ENCODE results near the gene MARCO.
"Not testable (repeated sequence)": the region's sequence is repeated elsewhere in the genome, so short reads cannot be mapped to it uniquely, and the experiment has no call there.

MARCO gene

GRCh38 chr2:119026890-119027289 is 84.9 kb downstream of the MARCO start:
- intact Hi-C loops (cut with DNase I), result no loop called here
- DNase-seq, result no peak

DNA sequence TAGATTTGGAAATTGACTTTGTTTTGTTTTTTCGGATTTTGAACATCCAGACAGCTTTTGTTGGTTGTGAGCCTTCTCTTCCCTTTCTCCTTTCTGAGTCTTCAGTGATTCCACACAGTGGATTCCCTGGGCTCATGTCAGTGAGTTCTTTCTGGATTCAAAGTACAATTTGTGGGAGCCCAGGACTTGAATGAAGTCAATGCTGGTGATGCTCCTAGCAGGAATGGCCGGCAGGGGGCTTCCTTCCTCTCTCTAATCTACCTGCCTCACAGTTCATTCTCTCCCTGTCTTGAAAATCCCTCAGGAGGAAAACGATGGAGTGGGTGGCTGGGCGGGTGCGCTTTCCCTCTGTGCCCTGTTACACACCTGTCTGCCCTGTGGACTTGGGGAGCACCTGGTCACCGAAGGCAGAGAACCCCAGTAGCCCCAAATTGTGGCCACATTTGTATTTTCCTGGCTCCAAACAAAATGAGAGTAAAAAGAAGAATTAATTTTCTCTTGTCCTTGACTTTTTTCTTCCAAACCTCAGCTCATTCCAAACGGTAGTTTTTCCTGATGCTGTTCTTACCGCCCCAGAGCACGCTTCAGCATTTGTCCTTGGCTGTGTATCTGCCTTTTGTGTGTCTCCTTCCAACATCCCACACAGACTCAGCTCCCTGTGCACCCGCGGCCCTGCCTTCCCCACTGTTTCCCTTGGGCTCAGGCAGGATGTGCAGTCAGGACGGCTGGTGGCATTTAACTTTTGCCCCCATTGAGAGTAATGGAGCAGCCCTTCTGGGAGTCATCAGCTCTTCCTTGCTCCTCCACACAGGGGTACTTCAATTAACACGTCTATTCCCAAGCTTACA is 86.6 kb downstream of the MARCO start:
- intact Hi-C loops (cut with DNase I), result no loop called here
- DNase-seq, result no peak

GRCh38 chr2:119029297-119029696 is 87.3 kb downstream of the MARCO start:
- intact Hi-C loops (cut with DNase I), result no loop called here

DNA sequence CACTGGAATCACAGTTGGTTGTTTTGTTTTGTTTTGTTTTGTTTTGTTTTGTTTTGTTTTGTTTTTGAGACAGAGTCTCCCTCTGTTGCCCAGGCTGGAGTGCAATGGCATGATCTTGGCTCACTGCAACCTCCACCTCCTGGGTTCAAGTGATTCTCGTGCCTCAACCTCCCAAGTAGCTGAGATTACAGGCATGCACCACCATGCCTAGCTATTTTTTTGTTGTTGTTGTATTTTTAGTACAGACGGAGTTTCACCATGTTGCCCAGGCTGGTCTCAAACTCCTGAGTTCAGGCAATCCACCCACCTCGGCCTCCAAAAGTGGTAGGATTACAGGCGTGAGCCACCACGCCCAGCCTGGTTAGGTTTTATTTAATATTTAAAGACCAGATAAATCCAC is 95.9 kb downstream of the MARCO start:
- intact Hi-C loops (cut with DNase I); DNase-seq: not testable (repeated sequence)

More at GRCh38 chr2:119029297-119029696, 87.3 kb downstream of the MARCO start:
- peak in 1 of 10 donors; percentile 39 for DNase-seq

DNA sequence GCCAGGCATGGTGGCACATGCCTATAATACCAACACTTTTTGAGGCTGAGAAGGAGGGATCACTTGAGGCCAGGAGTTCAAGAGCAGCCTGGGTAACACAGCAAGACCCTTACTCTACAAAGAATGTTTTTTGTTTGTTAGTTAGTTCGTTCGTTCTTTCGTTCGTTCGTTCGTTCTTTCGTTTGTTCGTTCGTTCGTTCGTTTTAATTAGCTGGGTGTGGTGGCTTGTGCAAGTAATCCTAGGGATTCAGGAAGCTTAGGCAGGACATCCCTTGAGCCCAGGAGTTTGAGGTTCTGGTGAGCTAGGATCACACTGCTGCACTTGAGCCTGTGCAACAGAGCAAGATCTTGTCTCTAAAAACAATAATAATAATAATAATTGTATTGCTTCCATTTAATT is 98.7 kb downstream of the MARCO start:
- intact Hi-C loops (cut with DNase I), result no loop called here
- DNase-seq, result no peak

All from posterior cingulate gyrus (tissue), 11 donors.